8988T (cell line): ENCODE data around the gene MOB3C.
"Not testable (repeated sequence)": the region's sequence is repeated elsewhere in the genome, so short reads cannot be mapped to it uniquely, and the experiment has no call there.

Source experiments
- DNase-seq: peaks from one replicate; pipeline ENCODE4 v3.0.0; 2011

Gene MOB3C

GRCh38 chr1:46616277-46617107, at the start of gene MOB3C:
TSS of gene MOB3C (minus strand) at chr1:46616811. CDS start at chr1:46613321, 3,490 bp downstream.
- peak; percentile 43 for DNase-seq

GRCh38 chr1:46665983-46666382, 49.4 kb upstream of the MOB3C start:
- DNase-seq, result no peak

GRCh38 chr1:46662919-46663318, 46.3 kb upstream of the MOB3C start:
- not testable (repeated sequence) for DNase-seq

- DNase-seq, result not testable (repeated sequence)
Measured at GRCh38 chr1:46660116-46660515, 43.5 kb upstream of the MOB3C start.

- DNase-seq, result no peak
Measured at GRCh38 chr1:46659307-46659870, 42.8 kb upstream of the MOB3C start.

- DNase-seq, result no peak
Measured at GRCh38 chr1:46657775-46658174, 41.2 kb upstream of the MOB3C start.

GRCh38 chr1:46656643-46657042, 40.0 kb upstream of the MOB3C start:
- no peak for DNase-seq

- DNase-seq, result no peak
Measured at GRCh38 chr1:46655848-46656247, 39.2 kb upstream of the MOB3C start.

GRCh38 chr1:46654698-46655097, 38.1 kb upstream of the MOB3C start:
- not testable (repeated sequence) for DNase-seq

GRCh38 chr1:46654012-46654411, 37.4 kb upstream of the MOB3C start:
- DNase-seq, result no peak

GRCh38 chr1:46653405-46653958, 36.9 kb upstream of the MOB3C start:
- no peak for DNase-seq

- DNase-seq, result no peak
Measured at GRCh38 chr1:46652321-46653100, 35.9 kb upstream of the MOB3C start.

- DNase-seq, result not testable (repeated sequence)
Measured at GRCh38 chr1:46651152-46651551, 34.5 kb upstream of the MOB3C start.

- DNase-seq, result no peak
Measured at GRCh38 chr1:46650491-46650890, 33.9 kb upstream of the MOB3C start.

GRCh38 chr1:46649764-46650163, 33.2 kb upstream of the MOB3C start:
- no peak for DNase-seq

- DNase-seq, result no peak
Measured at GRCh38 chr1:46647611-46648010, 31.0 kb upstream of the MOB3C start.

- DNase-seq, result no peak
Measured at GRCh38 chr1:46646844-46647243, 30.2 kb upstream of the MOB3C start.

GRCh38 chr1:46646331-46646730, 29.7 kb upstream of the MOB3C start:
- no peak for DNase-seq

GRCh38 chr1:46645815-46646214, 29.2 kb upstream of the MOB3C start:
- no peak for DNase-seq

- DNase-seq, result no peak
Measured at GRCh38 chr1:46643368-46643775, 26.8 kb upstream of the MOB3C start.

- DNase-seq, result no peak
Measured at GRCh38 chr1:46642115-46642680, 25.6 kb upstream of the MOB3C start.

- no peak for DNase-seq
Measured at GRCh38 chr1:46639547-46639946, 22.9 kb upstream of the MOB3C start.

GRCh38 chr1:46638921-46639320, 22.3 kb upstream of the MOB3C start:
- no peak for DNase-seq
